B cell (primary cell): ENCODE data around the gene DAZAP1. TPM values are rescaled to one million over a fixed set of nuclear protein-coding genes. Genes with fewer than 3 reads are reported as not detected.

Experiments
- ATAC-seq: fragments of 200-7000 bp; cut with Tn5 transposase; one replicate; pipeline ENCODE4 v1.10.0; 2021; ENCODE audit warnings: low read depth, mild to moderate bottlenecking, moderate number of reproducible peaks, moderate library complexity
- CTCF ChIA-PET: fragments of 350-600 bp; sonication (Branson Sonifier 250); formaldehyde crosslinking; loops from one replicate; lab custom pipeline; 2021; ENCODE audit warnings: antibody characterized with exemption, inconsistent platforms; lab: Charles Lee
- POLR2A ChIA-PET: fragments of 350-600 bp; sonication (Branson Sonifier 250); formaldehyde crosslinking; loops from one replicate; lab custom pipeline; 2021; ENCODE audit warnings: antibody characterized with exemption; lab: Charles Lee
- DNase-seq: peaks from one replicate; pipeline ENCODE4 v3.0.0; 2013
- H2AFZ ChIP-seq: 2 replicates; pipeline ENCODE4 v1.6.1; 2012; ENCODE audit warnings: mild to moderate bottlenecking, low read depth, low read length; ENCODE audit not compliant: insufficient read depth, poor library complexity, severe bottlenecking
- H3K27ac ChIP-seq, 2 donors: 1 replicate in 1 of 2; 2 replicates in 1 of 2; pipeline ENCODE4 v1.5.1; 2012 to 2013; ENCODE audit warnings: low read length in 2 of 2, mild to moderate bottlenecking in 2 of 2, moderate library complexity in 1 of 2
- H3K27me3 ChIP-seq, 4 experiments: fragments of 200-600 bp in 1 of 4; sonication (generic) in 1 of 4; replicated peaks in 1 of 4; 1 replicate in 2 of 4; 2 replicates in 2 of 4; pipeline versions ENCODE4 v1.6.1 to v1.7.0; 2013 to 2016; ENCODE audit warnings: low read length in 3 of 4, mild to moderate bottlenecking in 2 of 4, mixed read lengths in 1 of 4, moderate library complexity in 1 of 4; ENCODE audit not compliant: insufficient read depth in 4 of 4, control insufficient read depth in 3 of 4; ENCODE audit errors: control extremely low read depth in 1 of 4
- H3K36me3 ChIP-seq, 2 experiments: replicated peaks in 1 of 2; 1 replicate in 1 of 2; 2 replicates in 1 of 2; pipeline versions ENCODE4 v1.6.1 to v1.7.1; 2013; ENCODE audit warnings: low read length in 1 of 2; ENCODE audit not compliant: insufficient read depth in 2 of 2, control insufficient read depth in 1 of 2; ENCODE audit errors: control extremely low read depth in 1 of 2, extremely low read depth in 1 of 2
- H3K4me1 ChIP-seq, 2 donors: fragments of 200-600 bp in 1 of 2; sonication (generic) in 1 of 2; 1 replicate in 1 of 2; 2 replicates in 1 of 2; pipeline versions ENCODE4 v1.5.1 to v1.6.1; 2013 to 2017; ENCODE audit warnings: low read length in 2 of 2; ENCODE audit not compliant: control insufficient read depth in 2 of 2, insufficient read depth in 2 of 2
- H3K4me2 ChIP-seq: replicated peaks from 2 replicates; pipeline ENCODE3; 2012; ENCODE audit warnings: mild to moderate bottlenecking, low read depth, low read length; ENCODE audit not compliant: poor library complexity, severe bottlenecking
- H3K4me3 ChIP-seq, 5 experiments: fragments of 200-600 bp in 1 of 5; sonication (generic) in 1 of 5; 1 replicate in 3 of 5; 2 replicates in 2 of 5; pipeline versions ENCODE4 v1.5.1 to v1.7.0; 2011 to 2016; ENCODE audit warnings: low read length in 4 of 5, mild to moderate bottlenecking in 4 of 5, low read depth in 2 of 5, control low read depth in 1 of 5, moderate library complexity in 1 of 5; ENCODE audit not compliant: insufficient read depth in 1 of 5; ENCODE audit errors: control extremely low read depth in 1 of 5, extremely low read depth in 1 of 5
- H3K79me2 ChIP-seq: fragments of 200-600 bp; sonication (generic); one replicate; pipeline ENCODE4 v1.6.0; 2016; ENCODE audit warnings: low read length; ENCODE audit not compliant: control insufficient read depth, insufficient read depth
- H3K9ac ChIP-seq: fragments of 200-600 bp; sonication (generic); 2 replicates; pipeline ENCODE4 v1.6.1; 2017; ENCODE audit warnings: mild to moderate bottlenecking, low read length, moderate library complexity
- H3K9me3 ChIP-seq, 3 donors: one replicate each; pipeline versions ENCODE4 v1.6.1 to v1.7.1; 2013; ENCODE audit warnings: low read length in 2 of 3; ENCODE audit not compliant: control insufficient read depth in 2 of 3, insufficient read depth in 1 of 3; ENCODE audit errors: control extremely low read depth in 1 of 3
- H4K20me1 ChIP-seq: 2 replicates; pipeline ENCODE4 v1.6.0; 2012; ENCODE audit warnings: mild to moderate bottlenecking, low read length; ENCODE audit not compliant: insufficient read depth, control insufficient read depth, poor library complexity, severe bottlenecking
- H3K27ac Mint-ChIP-seq: one replicate; pipeline ENCODE4 v1.8.0; 2021; ENCODE audit warnings: mixed read lengths
- H3K27me3 Mint-ChIP-seq: one replicate; pipeline ENCODE4 v1.8.0; 2021; ENCODE audit warnings: mixed read lengths
- H3K4me1 Mint-ChIP-seq: one replicate; pipeline ENCODE4 v1.8.0; 2021; ENCODE audit warnings: mixed read lengths
- H3K4me3 Mint-ChIP-seq: one replicate; pipeline ENCODE4 v1.8.0; 2021; ENCODE audit warnings: mixed read lengths
- H3K9me3 Mint-ChIP-seq: one replicate; pipeline ENCODE4 v1.8.0; 2022; ENCODE audit warnings: mixed read lengths; ENCODE audit not compliant: insufficient read depth
- CTCF ChIP-seq: fragments of 200-600 bp; IDR thresholded peaks from one replicate; pipeline ENCODE4 v1.8.0; 2022; ENCODE audit warnings: antibody characterized with exemption, mild to moderate bottlenecking
- EZH2 ChIP-seq: IDR thresholded peaks from 2 replicates; pipeline ENCODE4 v1.6.1; 2012; ENCODE audit warnings: borderline replicate concordance, low read depth, mild to moderate bottlenecking, moderate library complexity, low read length; ENCODE audit not compliant: insufficient read depth, poor library complexity, severe bottlenecking
- WGBS: methylation state at CpG from one replicate; pipeline ENCODE4 v1.1.5; 2013; ENCODE audit warnings: missing lambda C conversion rate; ENCODE audit not compliant: insufficient coverage; 5-methylcytosine and 5-hydroxymethylcytosine counted together
- intact Hi-C: fragments of 100-400 bp; cut with micrococcal nuclease; formaldehyde crosslinking; loops from one replicate; pipeline ENCODE4 v1.10.0; 2022
- polyA plus RNA-seq: library from polyadenylated mRNA; depleted of rRNA; stranded (reverse); fragments of >200 nt; gene quantifications from 2 replicates; pipeline ENCODE4 v1.2.3, GENCODE V29; 2012
- total RNA-seq, 2 donors: library from RNA; stranded (reverse); fragments of 120-200 nt in 1 of 2; gene quantifications; 1 replicate in 1 of 2; 2 replicates in 1 of 2; pipeline versions ENCODE4 v1.2.3 to v1.2.4, GENCODE V29; 2013 to 2022

DAZAP1 gene
- total and polyA plus RNA-seq, 2 donors (not counting 1 experiment from before 2014, with no cell fraction given): 54.8 to 125 TPM

- intact Hi-C loops: loop anchor here (1.0 kb wide), 4 partner anchors 18 to 139 kb away; partner anchors contain the start of genes DAZAP1 and GAMT
- POLR2A ChIA-PET: interaction anchor here (0.6 to 1.9 kb wide), 5 partner anchors 15 to 193 kb away, joined by 3 to 9 read pairs (median 5); partner anchors contain the start of gene CIRBP
- peak within 1 kb of the TSS; percentile 83 for H2AFZ ChIP-seq
- ATAC-seq (peak; percentile 82), DNase-seq (peak; percentile 97)
- H3K9me3 ChIP-seq: no peaks in the 10 kb centered on the region
- H4K20me1 ChIP-seq: peaks cover under 1% of the 10 kb centered on the region
- H3K9ac ChIP-seq: peak within 1 kb of the TSS; percentile 87
- Mint-ChIP-seq H3K4me1 (peaks cover 17% of the 10 kb centered on the region), H3K27me3 (peaks cover 3% of the 10 kb centered on the region), H3K27ac (peak within 1 kb of the TSS; percentile 100), H3K9me3 (no peaks in the 10 kb centered on the region), H3K4me3 (peak within 1 kb of the TSS; percentile 90)
- H3K27me3 ChIP-seq: no peaks in the 10 kb centered on the region
- H3K4me1 ChIP-seq: peaks cover 11 to 15% of the 10 kb centered on the region in 2 donors
- peak within 1 kb of the TSS; percentile 79 for H3K4me2 ChIP-seq
- H3K79me2 ChIP-seq: peaks cover 5% of the 10 kb centered on the region
- TF ChIP-seq EZH2: no peak
- TF ChIP-seq CTCF: peak; percentile 14
- under 1% methylated on average over 90 of the region's 90 CpGs for WGBS
- CTCF ChIA-PET: interaction anchor here (0.6 to 1.8 kb wide), 8 partner anchors 11 to 139 kb away, joined by 3 to 9 read pairs (median 3); partner anchors contain the start of gene CIRBP
- peaks cover 0 to 9% of the 10 kb centered on the region in 2 experiments for H3K36me3 ChIP-seq
- peak within 1 kb of the TSS; percentile 76 to 85 for H3K27ac ChIP-seq
- H3K4me3 ChIP-seq: peak within 1 kb of the TSS; percentile 54 to 93 (median 76)
Observed at GRCh38 chr19:1383312-1384084, 23.9 kb upstream of the DAZAP1 start, which contains the start of gene NDUFS7. TSS of gene NDUFS7 (plus strand) at chr19:1383907. CDS start at chr19:1383927, 20 bp downstream.
